Testis (tissue), 3 donors: ENCODE data around the gene THAP4. TPM values are rescaled to one million over a fixed set of nuclear protein-coding genes. Genes with fewer than 3 reads are reported as not detected.

Experiments
- DNase-seq: peaks from one replicate; pipeline ENCODE4 v3.0.0-alpha.2; 2019
- H3K27ac ChIP-seq, 2 donors: fragments of 200-600 bp; sonication (generic); one replicate each; pipeline ENCODE4 v1.5.1; 2019
- H3K27me3 ChIP-seq: fragments of 200-600 bp; sonication (generic); one replicate; pipeline ENCODE4 v1.5.1; 2019
- H3K36me3 ChIP-seq: fragments of 200-600 bp; sonication (generic); one replicate; pipeline ENCODE4 v1.5.1; 2017; ENCODE audit warnings: low read depth; ENCODE audit errors: missing control alignments
- H3K4me1 ChIP-seq: fragments of 200-600 bp; sonication (generic); one replicate; pipeline ENCODE4 v1.5.1; 2019
- H3K4me3 ChIP-seq, 2 donors: fragments of 200-600 bp; sonication (generic); one replicate each; pipeline ENCODE4 v1.5.1; 2017 to 2019
- H3K9me3 ChIP-seq: fragments of 200-600 bp; sonication (generic); one replicate; pipeline ENCODE4 v1.5.1; 2017
- POLR2A ChIP-seq: fragments of 450-650 bp; IDR thresholded peaks from one replicate; pipeline ENCODE4 v1.6.1; 2017; ENCODE audit warnings: antibody characterized with exemption, mild to moderate bottlenecking, moderate library complexity
- WGBS, 2 donors: methylation state at CpG; one replicate each; pipeline ENCODE4 v1.1.5; 2018; 5-methylcytosine and 5-hydroxymethylcytosine counted together
- intact Hi-C: fragments of 100-400 bp; cut with DNase I; formaldehyde crosslinking; loops from one replicate; pipeline ENCODE4 v1.15.1; 2023; ENCODE audit warnings: low total_unique reads
- polyA plus RNA-seq: library from polyadenylated mRNA; stranded (reverse); fragments of 350-450 nt; fragmentation: Illumina TruSeq; extraction: RNeasy Lipid Tissue Mini Kit (QIAGEN cat#74804); gene quantifications from one replicate; pipeline ENCODE4 v1.2.3, GENCODE V29; 2014; ENCODE audit warnings: low read depth, low replicate concordance; ENCODE audit not compliant: insufficient read depth
- total RNA-seq, 2 donors: library from RNA; depleted of rRNA; stranded (reverse); fragments of >200 nt; gene quantifications; one replicate each; pipeline ENCODE4 v1.2.3, GENCODE V29; 2016
- TF ChIP-seq, protein P1 (sequence below), 3 experiments: fragments of 450-650 bp in 2 of 3; fragments of 200-600 bp in 1 of 3; sonication (generic) in 1 of 3; IDR thresholded peaks; one replicate each; pipeline ENCODE4 v1.5.1; 2016 to 2019; ENCODE audit warnings: antibody characterized with exemption in 3 of 3, mild to moderate bottlenecking in 2 of 3, moderate library complexity in 1 of 3

The THAP4 gene
- total and polyA plus RNA-seq, 3 donors from 2014 or later, result 61.3 to 73.5 (median 73.5) TPM

DNA sequence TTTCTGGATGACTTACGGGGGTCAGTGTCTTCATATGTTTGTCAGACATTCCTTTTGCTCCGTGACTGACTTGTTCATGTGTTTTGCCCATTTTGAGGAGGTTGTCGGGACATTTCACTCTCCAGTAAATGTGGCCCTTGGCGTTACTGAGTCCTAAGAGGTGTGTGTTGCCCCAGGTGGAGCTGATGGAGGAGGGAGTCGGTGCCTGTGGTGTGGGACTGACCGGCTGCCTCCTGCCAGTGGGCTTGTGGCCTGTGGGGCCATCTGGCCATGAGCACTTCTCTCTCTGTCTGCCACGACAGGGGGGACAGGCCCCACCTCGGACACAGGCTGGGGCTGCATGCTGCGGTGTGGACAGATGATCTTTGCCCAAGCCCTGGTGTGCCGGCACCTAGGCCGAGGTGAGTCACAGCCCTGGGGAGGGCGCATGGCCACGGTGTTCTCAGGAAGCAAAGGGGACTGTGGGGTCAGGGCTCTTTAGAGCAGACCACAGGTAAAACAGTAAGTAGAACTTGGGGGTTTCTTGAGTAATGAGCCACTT is 16.3 kb upstream of the THAP4 start:
- intact Hi-C loops, result no loop called here
- TF ChIP-seq, protein P1, sequence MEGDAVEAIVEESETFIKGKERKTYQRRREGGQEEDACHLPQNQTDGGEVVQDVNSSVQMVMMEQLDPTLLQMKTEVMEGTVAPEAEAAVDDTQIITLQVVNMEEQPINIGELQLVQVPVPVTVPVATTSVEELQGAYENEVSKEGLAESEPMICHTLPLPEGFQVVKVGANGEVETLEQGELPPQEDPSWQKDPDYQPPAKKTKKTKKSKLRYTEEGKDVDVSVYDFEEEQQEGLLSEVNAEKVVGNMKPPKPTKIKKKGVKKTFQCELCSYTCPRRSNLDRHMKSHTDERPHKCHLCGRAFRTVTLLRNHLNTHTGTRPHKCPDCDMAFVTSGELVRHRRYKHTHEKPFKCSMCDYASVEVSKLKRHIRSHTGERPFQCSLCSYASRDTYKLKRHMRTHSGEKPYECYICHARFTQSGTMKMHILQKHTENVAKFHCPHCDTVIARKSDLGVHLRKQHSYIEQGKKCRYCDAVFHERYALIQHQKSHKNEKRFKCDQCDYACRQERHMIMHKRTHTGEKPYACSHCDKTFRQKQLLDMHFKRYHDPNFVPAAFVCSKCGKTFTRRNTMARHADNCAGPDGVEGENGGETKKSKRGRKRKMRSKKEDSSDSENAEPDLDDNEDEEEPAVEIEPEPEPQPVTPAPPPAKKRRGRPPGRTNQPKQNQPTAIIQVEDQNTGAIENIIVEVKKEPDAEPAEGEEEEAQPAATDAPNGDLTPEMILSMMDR (IDR thresholded peaks at IDR 0.05), result no peak
- no peak for TF ChIP-seq POLR2A
- DNase-seq, result no peak
- Histone ChIP-seq H3K27ac (no peak overlapping the region), H3K36me3 (no peaks in the 10 kb centered on the region), H3K4me3 (no peak overlapping the region), H3K4me1 (no peaks in the 10 kb centered on the region), H3K9me3 (no peaks in the 10 kb centered on the region), H3K27me3 (no peaks in the 10 kb centered on the region)
- 94 to 96% methylated on average over 13 of the region's 13 CpGs for WGBS, 2 donors

DNA sequence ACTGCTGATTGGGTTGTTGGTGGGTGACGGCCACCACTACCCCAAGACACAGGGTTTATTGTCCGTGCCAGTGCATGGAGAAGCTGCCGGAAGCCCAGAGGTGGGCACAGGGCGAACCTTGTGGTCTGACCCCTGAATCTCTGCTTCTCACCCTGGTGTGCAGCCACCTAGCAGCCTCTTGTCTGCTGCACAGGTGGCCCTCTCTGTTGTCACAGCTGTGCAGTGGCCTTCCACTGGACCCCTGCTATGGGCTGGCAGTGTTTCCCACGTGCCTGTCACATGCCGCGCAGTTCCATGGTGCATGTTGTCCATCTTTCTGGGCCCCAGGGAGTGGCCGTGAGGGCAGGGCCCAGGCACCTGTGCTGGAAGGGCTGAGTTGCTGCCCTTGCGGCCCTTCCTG is 15.8 kb upstream of the THAP4 start:
- Histone ChIP-seq H3K27me3 (no peaks in the 10 kb centered on the region), H3K36me3 (no peaks in the 10 kb centered on the region), H3K4me1 (no peaks in the 10 kb centered on the region), H3K27ac (no peak overlapping the region), H3K9me3 (no peaks in the 10 kb centered on the region), H3K4me3 (no peak overlapping the region)
- intact Hi-C loops, result no loop called here
- 95% methylated on average over 8 to 9 of the region's 9 CpGs for WGBS, 2 donors
- DNase-seq, result no peak
- no peak for TF ChIP-seq POLR2A
- TF ChIP-seq, protein P1 (IDR thresholded peaks at IDR 0.05), result no peak

DNA sequence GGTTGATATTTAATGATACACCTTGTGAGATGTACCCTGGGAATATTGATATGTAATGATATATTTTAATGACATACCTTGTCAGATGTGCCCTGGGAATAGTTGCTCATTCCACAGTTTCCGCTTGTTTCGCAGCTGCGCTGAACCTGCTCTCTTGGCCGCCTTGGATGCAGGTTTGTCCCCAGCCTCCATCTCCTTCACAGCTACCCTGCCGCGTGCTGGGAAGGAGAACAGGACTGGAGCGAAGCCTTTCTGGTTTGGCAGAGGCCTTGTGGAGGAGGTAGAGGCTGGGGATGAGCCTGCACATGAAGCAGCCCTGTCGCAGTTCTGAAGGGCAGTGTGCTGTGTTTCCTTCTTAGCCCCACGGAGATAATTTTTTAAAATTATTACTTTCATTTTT is 15.2 kb upstream of the THAP4 start:
- TF ChIP-seq POLR2A, result no peak
- TF ChIP-seq, protein P1 (IDR thresholded peaks at IDR 0.05), result no peak
- no peak for DNase-seq
- Histone ChIP-seq H3K27me3 (no peaks in the 10 kb centered on the region), H3K9me3 (no peaks in the 10 kb centered on the region), H3K27ac (no peak overlapping the region), H3K4me3 (no peak overlapping the region), H3K36me3 (no peaks in the 10 kb centered on the region), H3K4me1 (peaks cover 5% of the 10 kb centered on the region)
- WGBS, 2 donors, result 98% methylated on average over 9 of the region's 9 CpGs
- intact Hi-C loops, result no loop called here

DNA sequence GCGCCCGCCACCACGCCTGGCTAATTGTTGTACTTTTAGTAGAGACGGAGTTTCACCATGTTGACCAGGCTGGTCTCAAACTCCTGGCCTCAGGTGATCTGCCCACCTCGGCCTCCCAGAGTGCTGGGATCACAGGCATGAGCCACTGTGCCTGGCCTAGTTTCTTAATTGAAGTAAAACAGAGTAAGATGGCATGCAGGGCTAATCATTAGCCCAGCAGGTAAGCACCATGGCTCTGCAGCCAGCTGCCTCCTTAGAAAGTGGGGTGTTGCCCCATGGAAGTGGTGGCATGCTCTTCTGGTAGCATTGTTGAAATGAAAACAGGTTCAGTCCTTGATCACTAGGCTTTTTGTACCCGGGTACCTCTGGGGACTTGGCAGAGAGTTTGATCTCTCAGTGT is 13.0 kb upstream of the THAP4 start:
- TF ChIP-seq POLR2A, result no peak
- TF ChIP-seq, protein P1 (IDR thresholded peaks at IDR 0.05), result no peak
- no peak for DNase-seq
- Histone ChIP-seq H3K27me3 (no peaks in the 10 kb centered on the region), H3K9me3 (no peaks in the 10 kb centered on the region), H3K4me1 (peaks cover 9% of the 10 kb centered on the region), H3K36me3 (no peaks in the 10 kb centered on the region), H3K4me3 (no peak overlapping the region), H3K27ac (no peak overlapping the region)
- 94 to 98% methylated on average over 6 of the region's 6 CpGs for WGBS, 2 donors
- intact Hi-C loops, result no loop called here

DNA sequence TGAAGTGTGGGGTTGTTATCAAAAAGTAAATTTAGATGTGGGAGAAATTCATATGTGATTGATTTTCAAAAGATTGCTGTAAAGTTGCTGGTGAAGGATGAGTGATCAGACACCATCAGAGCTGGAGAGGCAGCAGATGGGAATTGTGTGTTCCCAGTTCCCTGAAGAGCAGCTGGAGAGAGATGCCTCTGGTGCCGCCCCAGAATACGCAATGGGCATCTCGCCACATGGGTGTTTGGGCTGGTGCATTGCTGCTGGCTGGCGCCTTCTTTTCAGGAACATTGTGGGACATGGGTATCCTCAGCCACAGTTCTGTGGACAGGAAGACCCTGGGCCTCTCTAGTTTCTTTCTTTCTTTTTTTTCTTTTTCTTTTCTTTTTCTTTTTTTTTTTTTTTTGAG is 12.4 kb upstream of the THAP4 start:
- no peak overlapping the region for H3K27ac ChIP-seq
- TF ChIP-seq, protein P1 (IDR thresholded peaks at IDR 0.05), result no peak
- no peak for TF ChIP-seq POLR2A
- intact Hi-C loops, result no loop called here
- H3K36me3 ChIP-seq, result no peaks in the 10 kb centered on the region
- H3K4me3 ChIP-seq, result no peak overlapping the region
- peaks cover 9% of the 10 kb centered on the region for H3K4me1 ChIP-seq
- no peaks in the 10 kb centered on the region for H3K9me3 ChIP-seq
- no peaks in the 10 kb centered on the region for H3K27me3 ChIP-seq
- DNase-seq, result no peak
- WGBS, 2 donors, result 82 to 92% methylated on average over 4 of the region's 4 CpGs
